ENCODE measurements around the gene MROH2A.

- TF ChIP-seq, protein P1, sequence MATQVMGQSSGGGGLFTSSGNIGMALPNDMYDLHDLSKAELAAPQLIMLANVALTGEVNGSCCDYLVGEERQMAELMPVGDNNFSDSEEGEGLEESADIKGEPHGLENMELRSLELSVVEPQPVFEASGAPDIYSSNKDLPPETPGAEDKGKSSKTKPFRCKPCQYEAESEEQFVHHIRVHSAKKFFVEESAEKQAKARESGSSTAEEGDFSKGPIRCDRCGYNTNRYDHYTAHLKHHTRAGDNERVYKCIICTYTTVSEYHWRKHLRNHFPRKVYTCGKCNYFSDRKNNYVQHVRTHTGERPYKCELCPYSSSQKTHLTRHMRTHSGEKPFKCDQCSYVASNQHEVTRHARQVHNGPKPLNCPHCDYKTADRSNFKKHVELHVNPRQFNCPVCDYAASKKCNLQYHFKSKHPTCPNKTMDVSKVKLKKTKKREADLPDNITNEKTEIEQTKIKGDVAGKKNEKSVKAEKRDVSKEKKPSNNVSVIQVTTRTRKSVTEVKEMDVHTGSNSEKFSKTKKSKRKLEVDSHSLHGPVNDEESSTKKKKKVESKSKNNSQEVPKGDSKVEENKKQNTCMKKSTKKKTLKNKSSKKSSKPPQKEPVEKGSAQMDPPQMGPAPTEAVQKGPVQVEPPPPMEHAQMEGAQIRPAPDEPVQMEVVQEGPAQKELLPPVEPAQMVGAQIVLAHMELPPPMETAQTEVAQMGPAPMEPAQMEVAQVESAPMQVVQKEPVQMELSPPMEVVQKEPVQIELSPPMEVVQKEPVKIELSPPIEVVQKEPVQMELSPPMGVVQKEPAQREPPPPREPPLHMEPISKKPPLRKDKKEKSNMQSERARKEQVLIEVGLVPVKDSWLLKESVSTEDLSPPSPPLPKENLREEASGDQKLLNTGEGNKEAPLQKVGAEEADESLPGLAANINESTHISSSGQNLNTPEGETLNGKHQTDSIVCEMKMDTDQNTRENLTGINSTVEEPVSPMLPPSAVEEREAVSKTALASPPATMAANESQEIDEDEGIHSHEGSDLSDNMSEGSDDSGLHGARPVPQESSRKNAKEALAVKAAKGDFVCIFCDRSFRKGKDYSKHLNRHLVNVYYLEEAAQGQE (IDR thresholded peaks at IDR 0.05; ENCODE audit: low read depth): no peak
- no peak for TF ChIP-seq CEBPB (IDR thresholded peaks at IDR 0.05)
- TF ChIP-seq MAX (IDR thresholded peaks at IDR 0.05): no peak
- no peak for TF ChIP-seq TAF1 (IDR thresholded peaks at IDR 0.05; ENCODE audit: low read depth)
- TF ChIP-seq EGR1 (IDR thresholded peaks at IDR 0.05): no peak
- no peak for TF ChIP-seq EP300 (IDR thresholded peaks at IDR 0.05; ENCODE audit: borderline replicate concordance)
- no peak for TF ChIP-seq RAD21 (IDR thresholded peaks at IDR 0.05; ENCODE audit: low read depth)
- no peak for TF ChIP-seq YY1 (IDR thresholded peaks at IDR 0.05; ENCODE audit: low read depth)
- no peak for TF ChIP-seq NFIC (IDR thresholded peaks at IDR 0.05)
- TF ChIP-seq CREB1 (IDR thresholded peaks at IDR 0.05; ENCODE audit: low read depth): no peak
- TF ChIP-seq TEAD4 (IDR thresholded peaks at IDR 0.05): no peak
Measured at GRCh38 chr2:233839447-233839820, 61.3 kb downstream of the MROH2A start.

Data from Ishikawa (cell line).